OCI-LY7 (cell line): ENCODE data around the gene AOPEP. TPM values are rescaled to one million over a fixed set of nuclear protein-coding genes. Genes with fewer than 3 reads are reported as not detected.

Experiments used
- BruUV-seq: library from RNA; stranded (reverse); fragments of 400-500 nt; replicated peaks from 2 replicates; lab custom pipeline; 2021; lab: Mats Ljungman, UMichigan
- CTCF ChIA-PET: fragments of 300-600 bp; sonication (Branson Sonifier 250); formaldehyde crosslinking; loops from one replicate; lab custom pipeline; 2022; ENCODE audit warnings: antibody characterized with exemption; ENCODE audit not compliant: unreplicated experiment; lab: Charles Lee
- POLR2A ChIA-PET: fragments of 300-600 bp; sonication (Branson Sonifier 250); formaldehyde crosslinking; loops from one replicate; lab custom pipeline; 2022; ENCODE audit warnings: antibody characterized with exemption; lab: Charles Lee
- DNase-seq: peaks from one replicate; pipeline ENCODE4 v3.0.0-alpha.2; 2015; ENCODE audit warnings: low spot score
- H2AFZ ChIP-seq: fragments of 200-600 bp; sonication (generic), shearing (Covaris generic); 2 replicates; pipeline ENCODE4 v1.6.1; 2014; ENCODE audit warnings: mild to moderate bottlenecking, antibody characterized with exemption, low read length, moderate library complexity
- H3K27ac ChIP-seq: fragments of 200-600 bp; sonication (generic); 2 replicates; pipeline ENCODE4 v1.5.1; 2014; ENCODE audit warnings: mixed run types, low read depth, mild to moderate bottlenecking, moderate library complexity, low read length, inconsistent platforms; ENCODE audit not compliant: poor library complexity, severe bottlenecking
- H3K36me3 ChIP-seq: fragments of 200-600 bp; sonication (generic); 2 replicates; pipeline ENCODE4 v1.6.1; 2014; ENCODE audit warnings: mild to moderate bottlenecking, antibody characterized with exemption, low read length, moderate library complexity, mixed read lengths; ENCODE audit not compliant: insufficient read depth
- H3K4me1 ChIP-seq: fragments of 200-600 bp; sonication (generic); 2 replicates; pipeline ENCODE4 v1.5.1; 2014; ENCODE audit warnings: mild to moderate bottlenecking, low read length; ENCODE audit not compliant: insufficient read depth, poor library complexity, severe bottlenecking
- H3K4me2 ChIP-seq: fragments of 200-600 bp; sonication (generic); 2 replicates; pipeline ENCODE4 v1.6.1; 2014; ENCODE audit warnings: mild to moderate bottlenecking, low read length
- H3K4me3 ChIP-seq: fragments of 200-600 bp; sonication (generic); 2 replicates; pipeline ENCODE4 v1.5.1; 2014; ENCODE audit warnings: mild to moderate bottlenecking, low read depth, low read length; ENCODE audit not compliant: poor library complexity, severe bottlenecking
- H3K79me2 ChIP-seq: fragments of 200-600 bp; sonication (generic); 2 replicates; pipeline ENCODE4 v1.6.1; 2016; ENCODE audit warnings: low read depth, mild to moderate bottlenecking, low read length, moderate library complexity, mixed read lengths; ENCODE audit not compliant: insufficient read depth
- H3K9me2 ChIP-seq: fragments of 200-600 bp; sonication (generic); 2 replicates; pipeline ENCODE4 v1.6.1; 2016; ENCODE audit warnings: mild to moderate bottlenecking, low read length, mixed read lengths; ENCODE audit not compliant: insufficient read depth
- H3K9me3 ChIP-seq: fragments of 200-600 bp; sonication (generic); 2 replicates; pipeline ENCODE4 v1.6.1; 2014; ENCODE audit warnings: mild to moderate bottlenecking, mixed run types, low read length, mixed read lengths
- H4K20me1 ChIP-seq: fragments of 200-600 bp; sonication (generic); 2 replicates; pipeline ENCODE4 v1.6.1; 2014; ENCODE audit warnings: mild to moderate bottlenecking, antibody characterized with exemption, low read length, moderate library complexity, mixed read lengths; ENCODE audit not compliant: insufficient read depth
- CTCF ChIP-seq: fragments of 200-600 bp; sonication (generic); conservative IDR thresholded peaks from 2 replicates; pipeline ENCODE4 v1.5.1; 2014; ENCODE audit warnings: mild to moderate bottlenecking, antibody characterized with exemption, low read length, moderate library complexity, mixed read lengths
- EZH2phosphoT487 ChIP-seq: fragments of 200-600 bp; sonication (generic); IDR thresholded peaks from 2 replicates; pipeline ENCODE4 v1.6.1; 2018; ENCODE audit warnings: low read depth, borderline replicate concordance, mild to moderate bottlenecking, mixed run types, antibody characterized with exemption, low read length, moderate library complexity, mixed read lengths
- intact Hi-C: fragments of 100-400 bp; cut with micrococcal nuclease; formaldehyde crosslinking; loops from one replicate; pipeline ENCODE4 v1.10.0; 2022; ENCODE audit not compliant: unreplicated experiment
- total RNA-seq, 2 experiments: library from RNA; depleted of rRNA in 1 of 2; stranded (reverse); fragments of >200 nt in 1 of 2; shearing (Covaris generic) in 1 of 2; gene quantifications; 2 replicates each; pipeline ENCODE4 v1.2.3, GENCODE V29; 2014 to 2022

AOPEP gene
- total RNA-seq, 2 experiments from 2014 or later: 17.3 to 24.3 TPM

GRCh38 chr9:94740145-94740840 is 13.8 kb downstream of the AOPEP start:
- no TSS peak for BruUV-seq
- Histone ChIP-seq H3K9me2 (no peaks in the 10 kb centered on the region), H3K79me2 (no peaks in the 10 kb centered on the region), H3K27ac (no peak overlapping the region), H4K20me1 (no peaks in the 10 kb centered on the region), H3K36me3 (no peaks in the 10 kb centered on the region; the same call in 1 of the 2 replicates), H2AFZ (no peak overlapping the region), H3K9me3 (no peaks in the 10 kb centered on the region), H3K4me1 (no peaks in the 10 kb centered on the region), H3K4me3 (no peak overlapping the region), H3K4me2 (no peak overlapping the region)
- TF ChIP-seq EZH2phosphoT487: no peak
- no peak for DNase-seq
- intact Hi-C loops: no loop called here
- POLR2A ChIA-PET: no interaction called here
- CTCF ChIA-PET: no interaction called here

- H3K9me3 ChIP-seq: no peaks in the 10 kb centered on the region
- no TSS peak for BruUV-seq
- no peaks in the 10 kb centered on the region for H3K79me2 ChIP-seq
- CTCF ChIA-PET: no interaction called here
- no peak overlapping the region for H3K4me3 ChIP-seq
- intact Hi-C loops: no loop called here
- no peak overlapping the region for H3K27ac ChIP-seq
- H3K9me2 ChIP-seq: no peaks in the 10 kb centered on the region
- no peak overlapping the region for H2AFZ ChIP-seq
- H3K36me3 ChIP-seq: no peaks in the 10 kb centered on the region; the same call in 1 of the 2 replicates
- DNase-seq: no peak
- no peaks in the 10 kb centered on the region for H4K20me1 ChIP-seq
- TF ChIP-seq CTCF (no peak), EZH2phosphoT487 (no peak)
- H3K4me2 ChIP-seq: no peak overlapping the region
- POLR2A ChIA-PET: interaction anchor here (0.7 kb wide), 1 partner anchor 1553 kb away, joined by 4 read pairs; no protein-coding TSS in a partner anchor
- no peaks in the 10 kb centered on the region for H3K4me1 ChIP-seq
Observed at GRCh38 chr9:94741866-94742265, 15.4 kb downstream of the AOPEP start.

GRCh38 chr9:94743035-94743954 is 16.8 kb downstream of the AOPEP start:
- no peak overlapping the region for H3K4me2 ChIP-seq
- no peaks in the 10 kb centered on the region for H4K20me1 ChIP-seq
- no peak for DNase-seq
- intact Hi-C loops: no loop called here
- no peaks in the 10 kb centered on the region for H3K9me2 ChIP-seq
- no peak overlapping the region for H3K4me3 ChIP-seq
- H3K9me3 ChIP-seq: no peaks in the 10 kb centered on the region
- TF ChIP-seq CTCF (no peak), EZH2phosphoT487 (no peak)
- H3K36me3 ChIP-seq: no peaks in the 10 kb centered on the region
- H3K27ac ChIP-seq: no peak overlapping the region
- ChIA-PET POLR2A (interaction anchor here (1.3 kb wide), 1 partner anchor 10 kb away, joined by 3 read pairs; no protein-coding TSS in a partner anchor), CTCF (no interaction called here)
- BruUV-seq: no TSS peak
- H2AFZ ChIP-seq: no peak overlapping the region
- no peaks in the 10 kb centered on the region for H3K79me2 ChIP-seq
- H3K4me1 ChIP-seq: no peaks in the 10 kb centered on the region
